NCI-H82 (cell line): ENCODE measurements around the gene TAF6.

Source experiments
- DNase-seq: peaks from one replicate; lab custom pipeline; 2025; lab: John Stamatoyannopoulos, UW

The TAF6 gene

DNA sequence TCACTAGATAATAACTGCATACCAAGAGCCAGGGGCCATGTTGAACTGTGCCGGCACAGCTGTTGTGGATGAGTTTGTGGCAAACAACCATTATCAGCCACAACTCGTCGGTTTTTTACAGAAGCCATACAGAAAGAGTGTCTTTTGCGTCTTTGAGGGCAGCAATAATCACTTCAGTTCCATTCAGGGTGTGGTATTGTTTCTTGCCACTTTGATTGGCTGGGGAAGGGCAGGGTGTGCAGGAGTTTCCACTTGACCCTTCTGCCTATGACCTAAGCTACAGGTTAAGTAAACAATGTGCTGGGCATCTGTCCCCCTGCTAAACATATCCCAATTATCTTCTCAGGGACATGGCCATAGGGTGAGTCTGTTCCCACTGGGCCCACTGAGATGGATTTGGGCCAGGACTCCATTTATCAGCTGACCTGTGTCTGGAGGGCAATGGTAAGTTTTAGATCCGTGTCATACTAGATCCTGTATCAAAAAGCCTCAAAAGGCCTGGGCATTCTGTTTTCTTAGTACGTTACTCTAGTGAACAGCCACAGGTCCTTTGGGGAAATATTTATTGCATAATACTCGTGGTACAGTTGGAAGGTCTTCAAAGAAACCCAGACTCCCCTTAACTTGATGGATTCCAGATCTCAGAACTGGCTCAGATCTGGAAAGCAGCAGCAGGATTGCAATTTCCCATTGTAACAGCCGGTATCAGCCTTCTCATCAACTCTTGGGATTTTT is 53.5 kb downstream of the TAF6 start:
- DNase-seq, result no peak

DNA sequence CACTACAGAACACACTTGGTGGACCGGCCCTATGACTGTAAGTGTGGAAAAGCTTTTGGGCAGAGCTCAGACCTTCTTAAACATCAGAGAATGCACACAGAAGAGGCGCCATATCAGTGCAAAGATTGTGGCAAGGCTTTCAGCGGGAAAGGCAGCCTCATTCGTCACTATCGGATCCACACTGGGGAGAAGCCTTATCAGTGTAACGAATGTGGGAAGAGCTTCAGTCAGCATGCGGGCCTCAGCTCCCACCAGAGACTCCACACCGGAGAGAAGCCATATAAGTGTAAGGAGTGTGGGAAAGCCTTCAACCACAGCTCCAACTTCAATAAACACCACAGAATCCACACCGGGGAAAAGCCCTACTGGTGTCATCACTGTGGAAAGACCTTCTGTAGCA is 55.0 kb downstream of the TAF6 start:
- no peak for DNase-seq

- no peak for DNase-seq
These were observed 55.8 kb downstream of the TAF6 start for GRCh38 chr7:100063376-100063775.

GRCh38 chr7:100061518-100062193 is 57.5 kb downstream of the TAF6 start:
- DNase-seq, result no peak

DNA sequence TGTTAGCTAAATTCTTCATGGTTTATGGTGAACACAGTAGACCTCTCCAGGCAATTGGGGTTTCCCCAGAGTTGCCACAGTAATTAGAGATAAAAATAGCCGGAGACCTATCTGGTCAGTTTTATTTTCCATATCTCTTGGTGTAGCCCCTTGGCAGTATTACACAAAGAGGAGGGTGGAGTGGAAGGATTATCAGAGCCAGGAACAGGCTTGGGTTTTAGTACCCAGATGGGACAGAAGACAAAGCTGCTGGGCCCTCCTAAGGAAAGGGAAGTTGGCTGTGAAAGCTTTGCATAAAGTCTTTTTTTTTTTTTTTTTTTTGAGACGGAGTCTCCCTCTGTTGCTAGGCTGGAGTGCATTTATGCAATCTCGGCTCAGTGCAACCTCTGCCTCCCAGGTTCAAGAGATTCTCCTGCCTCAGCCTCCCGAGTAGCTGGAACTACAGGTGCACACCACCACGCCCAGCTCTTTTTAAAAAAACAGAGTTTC is 59.9 kb downstream of the TAF6 start:
- no peak for DNase-seq
